ENCODE results near the gene IL26.

- TF ChIP-seq POLR2A (IDR thresholded peaks at IDR 0.05) (no peak), CTCF (IDR thresholded peaks at IDR 0.05) (no peak)
These were observed 3.3 kb downstream of the IL26 start for GRCh38 chr12:68222326-68222725.
